ENCODE measurements around the gene COL6A5. TPM values are rescaled to one million over a fixed set of nuclear protein-coding genes. Genes with fewer than 3 reads are reported as not detected.

The COL6A5 gene
- total RNA-seq, 1 experiment from 2014 or later = not detected

DNA sequence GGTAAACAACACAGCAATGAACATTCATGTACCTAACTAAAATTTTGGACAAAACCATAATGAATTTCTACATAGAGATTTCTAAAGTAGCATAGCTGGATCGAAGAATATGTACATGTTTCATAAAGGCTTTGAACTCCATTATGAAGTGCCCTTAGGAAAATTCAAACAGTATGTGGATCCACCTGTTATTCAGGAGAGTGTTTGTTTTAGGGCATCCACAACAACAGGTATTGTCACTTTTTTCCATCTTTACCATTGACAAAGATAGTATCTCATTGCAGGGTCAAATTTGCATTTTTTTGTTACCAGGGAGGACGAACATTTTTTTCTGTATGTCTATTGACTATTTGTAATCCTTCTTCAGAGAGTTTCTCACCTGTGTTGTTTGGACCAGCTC, 75.0 kb downstream of the COL6A5 start:
- DNase-seq (ENCODE audit: low read depth, low spot score) = no peak
- no peaks in the 10 kb centered on the region for H3K9me3 ChIP-seq (ENCODE audit: control insufficient read depth in 1 of 2, insufficient read depth in 1 of 2, low read depth in 1 of 2, low read length in 2 of 2)
- no TSS peak for BruUV-seq (replicated peaks)
- no peaks in the 10 kb centered on the region for H4K20me1 ChIP-seq (ENCODE audit: insufficient read depth)
- H3K36me3 ChIP-seq (ENCODE audit: control insufficient read depth in 1 of 2, insufficient read depth in 2 of 2, low read length in 2 of 2) = no peaks in the 10 kb centered on the region
- H3K27ac ChIP-seq (ENCODE audit: low read depth, low read length) = no peak overlapping the region
- H3K9me2 ChIP-seq (ENCODE audit: insufficient read depth) = no peaks in the 10 kb centered on the region
- ATAC-seq = no peak
- ChIA-PET POLR2A (no interaction called here), CTCF (no interaction called here), RAD21 (ENCODE audit: low non-redundant PET in 1 of 2, low total read pairs in 2 of 2, uncharacterized antibody in 2 of 2, unreplicated experiment in 2 of 2) (no interaction called here)
- H3K4me2 ChIP-seq (ENCODE audit: low read length) = no peak overlapping the region
- no peaks in the 10 kb centered on the region for H3K79me2 ChIP-seq (ENCODE audit: insufficient read depth, low read length)
- TF ChIP-seq SP1 (IDR thresholded peaks at IDR 0.05; ENCODE audit: low read depth) (no peak), YY1 (IDR thresholded peaks at IDR 0.05; ENCODE audit: extremely low read depth, insufficient replicate concordance, low read depth, low read length) (no peak), ZFX (IDR thresholded peaks at IDR 0.05) (no peak)
- TF ChIP-seq, protein P1, sequence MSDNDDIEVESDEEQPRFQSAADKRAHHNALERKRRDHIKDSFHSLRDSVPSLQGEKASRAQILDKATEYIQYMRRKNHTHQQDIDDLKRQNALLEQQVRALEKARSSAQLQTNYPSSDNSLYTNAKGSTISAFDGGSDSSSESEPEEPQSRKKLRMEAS (IDR thresholded peaks at IDR 0.05) = no peak
- no peak overlapping the region for H3K4me3 ChIP-seq (replicated peaks in 1 of 2; ENCODE audit: low read depth in 1 of 2, low read length in 2 of 2)
- intact Hi-C loops (cut with micrococcal nuclease) = no loop called here
- no peaks in the 10 kb centered on the region for H3K4me1 ChIP-seq (ENCODE audit: control insufficient read depth in 1 of 2, insufficient read depth in 2 of 2, low read length in 2 of 2)
- H2AFZ ChIP-seq (ENCODE audit: low read depth, low read length, poor library complexity, severe bottlenecking) = no peak overlapping the region
- peaks cover 23% of the 10 kb centered on the region for H3K27me3 ChIP-seq (ENCODE audit: insufficient read depth, low read length)
- H3K9ac ChIP-seq (ENCODE audit: low read length) = no peak overlapping the region

DNA sequence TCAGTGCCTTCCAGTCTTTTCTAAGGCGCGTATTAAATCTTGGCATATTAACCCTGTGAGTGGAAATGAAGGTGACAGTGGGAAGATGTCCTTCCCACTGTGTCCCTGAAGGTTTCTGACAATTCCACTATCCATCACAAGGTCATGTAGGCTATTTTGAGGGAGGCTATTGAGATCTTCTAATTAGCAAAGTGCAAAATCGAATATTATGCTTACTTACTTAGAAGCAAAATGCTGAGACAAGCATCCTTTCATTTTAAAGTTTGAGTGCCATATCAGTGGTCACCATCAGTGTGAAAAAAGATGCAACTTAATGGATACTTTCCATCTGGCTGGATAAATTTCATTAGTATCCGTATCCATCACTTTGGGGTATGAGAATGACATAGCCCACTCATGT, 77.6 kb downstream of the COL6A5 start:
- RAD21 ChIA-PET (ENCODE audit: low non-redundant PET in 1 of 2, low total read pairs in 2 of 2, uncharacterized antibody in 2 of 2, unreplicated experiment in 2 of 2) = no interaction called here
- POLR2A ChIA-PET = no interaction called here
- H3K27ac ChIP-seq (ENCODE audit: low read depth, low read length) = no peak overlapping the region
- ATAC-seq = no peak
- no peaks in the 10 kb centered on the region for H3K79me2 ChIP-seq (ENCODE audit: insufficient read depth, low read length)
- no peaks in the 10 kb centered on the region for H4K20me1 ChIP-seq (ENCODE audit: insufficient read depth)
- H3K9ac ChIP-seq (ENCODE audit: low read length) = no peak overlapping the region
- TF ChIP-seq, protein P2, sequence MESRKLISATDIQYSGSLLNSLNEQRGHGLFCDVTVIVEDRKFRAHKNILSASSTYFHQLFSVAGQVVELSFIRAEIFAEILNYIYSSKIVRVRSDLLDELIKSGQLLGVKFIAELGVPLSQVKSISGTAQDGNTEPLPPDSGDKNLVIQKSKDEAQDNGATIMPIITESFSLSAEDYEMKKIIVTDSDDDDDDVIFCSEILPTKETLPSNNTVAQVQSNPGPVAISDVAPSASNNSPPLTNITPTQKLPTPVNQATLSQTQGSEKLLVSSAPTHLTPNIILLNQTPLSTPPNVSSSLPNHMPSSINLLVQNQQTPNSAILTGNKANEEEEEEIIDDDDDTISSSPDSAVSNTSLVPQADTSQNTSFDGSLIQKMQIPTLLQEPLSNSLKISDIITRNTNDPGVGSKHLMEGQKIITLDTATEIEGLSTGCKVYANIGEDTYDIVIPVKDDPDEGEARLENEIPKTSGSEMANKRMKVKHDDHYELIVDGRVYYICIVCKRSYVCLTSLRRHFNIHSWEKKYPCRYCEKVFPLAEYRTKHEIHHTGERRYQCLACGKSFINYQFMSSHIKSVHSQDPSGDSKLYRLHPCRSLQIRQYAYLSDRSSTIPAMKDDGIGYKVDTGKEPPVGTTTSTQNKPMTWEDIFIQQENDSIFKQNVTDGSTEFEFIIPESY (IDR thresholded peaks at IDR 0.05; ENCODE audit: extremely low read depth, insufficient replicate concordance, low read length) = no peak
- TF ChIP-seq CBX3 (IDR thresholded peaks at IDR 0.05; ENCODE audit: low read depth) (no peak), EZH2phosphoT487 (IDR thresholded peaks at IDR 0.05; ENCODE audit: borderline replicate concordance) (no peak), TCF7L2 (IDR thresholded peaks at IDR 0.05; ENCODE audit: borderline replicate concordance, extremely low read depth, insufficient read depth, insufficient read length) (no peak), SIN3A (IDR thresholded peaks at IDR 0.05; ENCODE audit: low read depth) (no peak), ELF1 (IDR thresholded peaks at IDR 0.05; ENCODE audit: borderline replicate concordance, low read depth) (no peak), YY1 (IDR thresholded peaks at IDR 0.05; ENCODE audit: extremely low read depth, insufficient replicate concordance, low read depth, low read length) (no peak), POLR2A (IDR thresholded peaks at IDR 0.05; ENCODE audit: borderline replicate concordance, extremely low read depth, insufficient read depth, insufficient read length) (no peak), ZNF274 (IDR thresholded peaks at IDR 0.05; ENCODE audit: low read depth, low read length) (no peak), SRF (IDR thresholded peaks at IDR 0.05; ENCODE audit: low read depth) (no peak), CEBPB (IDR thresholded peaks at IDR 0.05; ENCODE audit: low read depth) (no peak), POLR2AphosphoS5 (IDR thresholded peaks at IDR 0.05; ENCODE audit: low read depth, low read length) (no peak)
- TF ChIP-seq, protein P3, sequence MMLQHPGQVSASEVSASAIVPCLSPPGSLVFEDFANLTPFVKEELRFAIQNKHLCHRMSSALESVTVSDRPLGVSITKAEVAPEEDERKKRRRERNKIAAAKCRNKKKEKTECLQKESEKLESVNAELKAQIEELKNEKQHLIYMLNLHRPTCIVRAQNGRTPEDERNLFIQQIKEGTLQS (IDR thresholded peaks at IDR 0.05) = no peak
- TF ChIP-seq, protein P1 (IDR thresholded peaks at IDR 0.05) = no peak
- no peaks in the 10 kb centered on the region for H3K9me2 ChIP-seq (ENCODE audit: insufficient read depth)
- no peak for DNase-seq (ENCODE audit: low read depth, low spot score)
- no peaks in the 10 kb centered on the region for H3K36me3 ChIP-seq (ENCODE audit: control insufficient read depth in 1 of 2, insufficient read depth in 2 of 2, low read length in 2 of 2)
- H2AFZ ChIP-seq (ENCODE audit: low read depth, low read length, poor library complexity, severe bottlenecking) = no peak overlapping the region
- peaks cover 40% of the 10 kb centered on the region for H3K27me3 ChIP-seq (ENCODE audit: insufficient read depth, low read length)
- intact Hi-C loops (cut with micrococcal nuclease) = no loop called here
- CTCF ChIA-PET = no interaction called here
- H3K9me3 ChIP-seq (ENCODE audit: control insufficient read depth in 1 of 2, insufficient read depth in 1 of 2, low read depth in 1 of 2, low read length in 2 of 2) = no peaks in the 10 kb centered on the region
- no peaks in the 10 kb centered on the region for H3K4me1 ChIP-seq (ENCODE audit: control insufficient read depth in 1 of 2, insufficient read depth in 2 of 2, low read length in 2 of 2)
- BruUV-seq (replicated peaks) = no TSS peak
- H3K4me3 ChIP-seq (replicated peaks in 1 of 2; ENCODE audit: low read depth in 1 of 2, low read length in 2 of 2) = no peak overlapping the region
- no peak overlapping the region for H3K4me2 ChIP-seq (ENCODE audit: low read length)
